HL-60 (cell line): Measurements from ENCODE around the gene KISS1R.

Source experiments
- DNase-seq, 2 experiments: peaks; one replicate each; pipeline ENCODE4 v3.0.0-alpha.2; 2010 to 2020; ENCODE audit warnings: low read depth in 1 of 2, low spot score in 1 of 2
- H3K27ac ChIP-seq: fragments of 250-450 bp; sonication (Bioruptor Pico); replicated peaks from 2 replicates; pipeline ENCODE4 v1.5.1; 2020; ENCODE audit warnings: mild to moderate bottlenecking, moderate library complexity
- H3K27me3 ChIP-seq: fragments of 250-450 bp; sonication (Bioruptor Pico); 2 replicates; pipeline ENCODE4 v1.5.1; 2021; ENCODE audit warnings: mild to moderate bottlenecking, moderate library complexity; ENCODE audit not compliant: insufficient read depth, poor library complexity, severe bottlenecking
- H3K4me3 ChIP-seq: replicated peaks from 2 replicates; pipeline ENCODE4 v1.5.1; 2011; ENCODE audit warnings: mild to moderate bottlenecking, control low read depth, low read length; ENCODE audit not compliant: insufficient read depth
- CTCF ChIP-seq: IDR thresholded peaks from one replicate; pipeline ENCODE4 v1.5.1; 2011; ENCODE audit warnings: low read length, control low read depth, inconsistent platforms; ENCODE audit not compliant: insufficient read depth
- GABPA ChIP-seq: IDR thresholded peaks from 2 replicates; pipeline ENCODE4 v1.6.1; 2012; ENCODE audit warnings: low read depth
- POLR2AphosphoS5 ChIP-seq: IDR thresholded peaks from 2 replicates; pipeline ENCODE4 v1.6.1; 2012; ENCODE audit warnings: low read depth
- REST ChIP-seq: IDR thresholded peaks from 2 replicates; pipeline ENCODE4 v1.6.1; 2012; ENCODE audit warnings: low read depth; ENCODE audit not compliant: insufficient replicate concordance
- SPI1 ChIP-seq: IDR thresholded peaks from 2 replicates; pipeline ENCODE4 v1.6.1; 2012; ENCODE audit warnings: low read depth, mild to moderate bottlenecking, borderline replicate concordance

The KISS1R gene

GRCh38 chr19:947090-947706, 30.1 kb downstream of the KISS1R start:
- no peaks in the 10 kb centered on the region for H3K27me3 ChIP-seq
- DNase-seq, result no peak
- H3K27ac ChIP-seq, result no peak overlapping the region
- no peak overlapping the region for H3K4me3 ChIP-seq
- TF ChIP-seq GABPA (no peak), REST (no peak), SPI1 (no peak), CTCF (no peak), POLR2AphosphoS5 (no peak)

GRCh38 chr19:947707-948539, 30.8 kb downstream of the KISS1R start:
- peak in 1 of 2 experiments; percentile 92 for DNase-seq
- TF ChIP-seq REST (peak; percentile 52), CTCF (no peak), SPI1 (peak; percentile 98), GABPA (peak; percentile 49; the same call in 1 of the 2 replicates), POLR2AphosphoS5 (peak; percentile 97)
- no peak overlapping the region for H3K4me3 ChIP-seq
- no peaks in the 10 kb centered on the region for H3K27me3 ChIP-seq
- peak overlapping the region; percentile 21; the same call in 1 of the 2 replicates for H3K27ac ChIP-seq

GRCh38 chr19:948842-949496, 31.8 kb downstream of the KISS1R start:
- no peak overlapping the region for H3K4me3 ChIP-seq
- DNase-seq, result no peak
- TF ChIP-seq POLR2AphosphoS5 (no peak), GABPA (no peak), SPI1 (no peak), CTCF (no peak), REST (no peak)
- no peak overlapping the region for H3K27ac ChIP-seq
- no peaks in the 10 kb centered on the region for H3K27me3 ChIP-seq
